ENCODE measurements around the gene GPRIN1.
"Not testable (repeated sequence)": the region's sequence is repeated elsewhere in the genome, so short reads cannot be mapped to it uniquely, and the experiment has no call there.

The GPRIN1 gene

DNA sequence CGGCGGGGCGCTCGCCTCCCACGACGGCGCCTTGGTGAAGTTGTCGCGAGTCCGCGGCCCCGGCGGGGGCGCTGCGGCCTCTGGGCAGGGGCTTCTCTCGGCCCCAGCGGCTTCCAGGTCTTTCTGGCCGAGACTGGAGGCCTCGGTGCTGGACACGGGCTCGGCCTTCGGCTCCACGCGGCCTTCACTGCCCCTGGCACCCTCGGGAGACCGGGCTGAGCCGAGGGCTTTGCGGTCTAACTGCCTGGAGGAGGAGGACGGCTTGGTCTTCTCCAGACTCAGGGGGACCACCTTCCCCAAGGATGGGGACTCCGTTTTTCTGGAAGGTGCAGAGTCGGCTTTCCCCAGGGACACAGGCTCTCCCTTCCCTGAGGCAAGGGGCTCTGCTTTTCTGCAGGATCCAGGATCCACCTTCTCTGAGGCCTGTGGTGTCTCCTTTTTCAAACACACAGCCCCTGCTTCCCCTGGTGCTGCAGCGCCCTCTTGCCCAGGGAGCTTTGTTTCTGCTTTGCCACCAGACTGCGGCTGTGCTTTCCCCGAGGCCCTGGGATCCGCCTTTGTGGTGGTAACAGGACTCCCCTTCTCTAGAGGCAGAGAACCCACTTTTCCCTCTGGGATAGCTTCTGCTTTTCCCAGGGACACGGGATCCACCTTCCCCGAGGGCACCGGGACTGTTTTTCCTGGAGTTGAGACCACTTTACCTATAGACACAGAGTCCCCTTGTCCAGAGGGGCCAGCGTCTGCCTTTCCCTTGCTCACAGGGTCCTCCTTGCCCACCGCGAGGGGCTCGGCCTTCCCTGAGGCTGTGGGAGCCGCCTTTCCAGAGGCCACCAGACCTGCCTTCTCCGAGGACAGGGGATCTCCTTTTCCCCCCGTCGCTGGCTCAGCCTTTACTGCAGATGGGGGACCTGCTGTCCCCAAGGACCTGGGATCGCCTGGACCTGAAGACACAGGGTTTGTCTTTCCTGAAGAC is 12.3 kb downstream of the GPRIN1 start:
- no peak for DNase-seq (ENCODE audit: low read depth)

DNA sequence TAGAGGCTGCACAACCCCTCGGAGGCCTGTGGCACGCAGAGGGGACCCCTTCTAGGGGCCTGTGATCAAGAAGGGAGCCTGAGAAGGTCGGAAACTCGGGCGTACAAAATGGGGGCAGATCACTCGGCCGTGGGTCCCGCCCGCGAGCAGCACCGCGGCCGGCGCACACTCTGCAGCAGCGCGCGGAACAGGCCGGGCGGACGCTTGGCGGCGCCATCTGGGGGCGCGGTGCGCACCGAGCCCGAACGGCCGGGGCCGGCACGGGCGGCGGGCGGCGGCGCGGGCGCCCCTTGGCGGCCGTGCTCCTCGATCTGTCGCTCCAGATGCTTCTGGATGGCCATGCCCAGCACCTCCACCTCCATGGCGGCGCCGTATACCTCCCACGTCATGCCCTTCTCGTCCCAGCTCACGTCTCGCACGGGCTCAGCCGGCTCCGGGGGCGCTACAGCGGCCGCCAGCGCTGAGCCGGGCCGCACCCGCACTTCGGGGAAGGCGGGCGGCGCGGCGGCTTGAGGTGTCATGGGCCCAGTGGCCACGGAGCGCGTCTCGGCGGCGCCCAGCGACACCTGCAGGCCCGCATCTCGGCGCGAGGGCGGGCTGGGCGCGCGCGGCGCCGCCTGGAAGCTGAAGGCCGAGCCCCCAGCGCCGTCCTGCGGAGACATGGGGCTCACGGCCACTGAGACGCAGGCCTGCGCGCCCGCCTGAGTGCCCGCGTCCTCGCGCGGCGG is 13.1 kb downstream of the GPRIN1 start:
- DNase-seq (ENCODE audit: low read depth): peak; percentile 62

DNA sequence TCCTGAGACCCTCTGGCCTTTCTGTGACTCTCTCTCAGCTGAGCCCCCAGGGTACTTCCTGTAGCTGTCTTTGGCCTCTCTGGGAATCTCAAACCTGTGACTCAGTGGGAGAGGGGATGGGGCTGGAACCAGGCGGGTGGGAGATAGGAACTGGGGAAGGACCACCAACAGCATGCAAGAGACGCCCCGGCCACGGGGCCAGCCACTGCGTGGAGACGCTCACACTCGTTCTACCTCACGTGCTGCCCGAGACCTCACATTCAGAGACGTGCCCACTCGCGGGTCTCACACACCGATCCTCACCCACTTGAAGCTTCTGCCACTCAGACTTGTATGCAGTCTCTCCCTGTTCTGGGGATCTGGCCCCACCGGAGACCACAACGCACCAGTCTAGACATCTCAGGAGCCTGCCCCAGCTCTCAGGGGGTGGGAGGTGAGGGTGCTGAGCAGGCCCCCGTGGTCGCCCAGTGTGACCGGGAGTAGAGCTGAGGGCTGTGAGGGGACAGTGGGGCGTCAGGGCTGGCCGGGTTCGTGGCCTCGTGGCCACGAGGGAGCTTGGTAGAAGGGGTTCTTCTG is 13.8 kb downstream of the GPRIN1 start:
- DNase-seq (ENCODE audit: low read depth): no peak

DNA sequence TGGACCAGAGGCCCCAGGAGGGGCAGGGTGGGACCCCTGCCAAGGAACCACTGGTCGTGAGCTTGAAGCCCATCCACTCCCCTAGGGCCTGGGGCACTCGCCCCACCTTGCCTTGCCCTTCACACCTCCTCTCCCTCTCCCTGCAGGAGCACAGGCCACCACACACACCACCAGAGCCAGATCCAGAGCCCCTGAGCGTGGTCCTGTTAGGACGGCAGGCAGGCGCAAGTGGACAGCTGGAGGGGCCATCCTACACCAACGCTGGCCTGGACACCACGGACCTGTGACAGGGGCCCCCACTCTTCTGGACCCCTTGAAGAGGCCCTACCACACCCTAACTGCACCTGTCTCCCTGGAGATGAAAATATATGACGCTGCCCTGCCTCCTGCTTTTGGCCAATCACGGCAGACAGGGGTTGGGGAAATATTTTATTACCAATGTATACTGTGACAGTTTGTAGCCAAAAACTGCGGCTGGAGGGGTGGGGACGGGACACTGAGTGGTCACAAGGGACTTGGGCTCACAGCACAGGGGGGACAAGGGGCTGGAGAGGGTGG is 14.5 kb downstream of the GPRIN1 start:
- DNase-seq (ENCODE audit: low read depth): no peak

DNA sequence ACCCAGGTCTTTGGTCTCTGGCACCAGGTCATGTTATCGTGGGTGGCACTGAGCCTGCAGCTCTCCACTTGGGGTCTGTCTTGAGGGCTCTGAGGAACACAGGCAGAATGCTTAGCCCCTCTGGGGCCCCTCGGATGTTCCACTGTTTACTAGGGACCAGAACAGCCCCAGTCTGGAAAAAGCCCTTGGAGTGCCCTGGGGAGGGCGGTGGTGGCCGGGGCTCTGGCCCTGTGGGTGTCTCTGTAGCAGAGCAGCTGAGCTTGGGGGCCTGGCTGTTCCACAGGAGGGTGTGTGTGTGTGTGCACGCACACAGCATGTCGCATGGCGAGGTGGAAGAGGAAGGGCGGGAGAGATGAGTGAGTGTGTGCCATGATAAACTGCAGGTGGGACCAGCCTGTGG is 15.4 kb downstream of the GPRIN1 start:
- DNase-seq (ENCODE audit: low read depth): no peak

DNA sequence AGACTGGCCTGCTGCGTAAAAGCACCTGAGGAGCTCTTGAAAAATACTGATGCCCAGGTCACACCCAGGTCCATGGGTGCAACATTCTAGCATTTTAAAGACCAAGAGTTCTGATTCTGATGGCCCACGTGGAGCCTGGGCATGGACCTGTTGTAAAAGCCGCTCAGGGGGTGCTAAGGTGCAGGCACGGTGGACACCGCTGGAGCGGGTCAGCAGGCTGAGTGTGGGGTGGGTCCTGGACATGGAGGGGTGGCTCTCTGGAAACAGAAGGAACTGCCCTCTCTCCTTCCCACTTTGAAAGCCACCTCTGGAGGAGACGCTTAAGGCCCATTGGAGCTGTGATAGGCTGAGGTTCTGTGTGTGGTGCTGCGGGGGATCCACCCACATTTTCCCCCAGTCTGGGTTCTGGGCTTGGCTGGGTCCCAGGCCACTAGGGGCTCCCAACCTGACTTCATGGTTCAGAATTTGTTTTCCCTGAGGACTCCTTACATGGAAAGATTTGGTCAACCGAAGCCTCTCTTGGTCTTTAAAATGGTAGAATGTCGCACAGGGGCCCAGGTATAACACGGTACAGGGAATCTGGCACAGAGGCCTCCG is 16.6 kb downstream of the GPRIN1 start:
- no peak for DNase-seq (ENCODE audit: low read depth)

DNA sequence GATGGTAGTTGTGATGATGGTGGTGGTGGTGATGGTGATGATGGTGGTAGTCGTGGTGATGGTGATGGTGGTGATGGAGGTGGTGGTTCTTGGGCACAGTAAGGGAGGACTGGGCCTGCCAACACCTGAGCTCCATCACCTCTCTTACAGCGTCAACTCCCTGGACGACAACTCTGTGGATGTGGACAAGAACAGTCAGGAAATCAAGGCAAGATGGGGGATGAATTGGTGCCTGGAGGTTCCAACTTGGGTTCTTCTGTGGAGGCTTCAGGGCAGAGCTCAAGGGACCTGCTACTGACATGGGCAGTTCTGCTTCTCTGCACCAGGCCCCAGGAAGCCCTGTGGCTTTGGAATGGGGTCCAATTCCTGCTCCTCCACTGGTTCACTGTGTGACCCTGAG is 17.4 kb downstream of the GPRIN1 start:
- no peak for DNase-seq (ENCODE audit: low read depth)

DNA sequence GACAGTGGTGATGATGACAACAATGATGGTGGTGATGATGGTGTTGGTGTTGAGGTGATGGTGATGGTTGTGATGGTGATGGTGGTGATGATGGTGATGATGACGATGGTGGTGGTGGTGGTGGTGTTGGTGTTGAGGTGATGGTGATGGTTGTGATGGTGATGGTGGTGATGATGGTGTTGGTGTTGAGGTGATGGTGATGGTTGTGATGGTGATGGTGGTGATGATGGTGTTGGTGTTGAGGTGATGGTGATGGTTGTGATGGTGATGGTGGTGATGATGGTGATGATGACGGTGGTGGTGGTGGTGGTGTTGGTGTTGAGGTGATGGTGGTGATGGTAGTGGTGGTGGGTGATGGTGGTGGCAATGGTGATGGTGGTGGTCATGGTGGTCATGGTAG is 18.3 kb downstream of the GPRIN1 start:
- DNase-seq (ENCODE audit: low read depth): not testable (repeated sequence)

DNA sequence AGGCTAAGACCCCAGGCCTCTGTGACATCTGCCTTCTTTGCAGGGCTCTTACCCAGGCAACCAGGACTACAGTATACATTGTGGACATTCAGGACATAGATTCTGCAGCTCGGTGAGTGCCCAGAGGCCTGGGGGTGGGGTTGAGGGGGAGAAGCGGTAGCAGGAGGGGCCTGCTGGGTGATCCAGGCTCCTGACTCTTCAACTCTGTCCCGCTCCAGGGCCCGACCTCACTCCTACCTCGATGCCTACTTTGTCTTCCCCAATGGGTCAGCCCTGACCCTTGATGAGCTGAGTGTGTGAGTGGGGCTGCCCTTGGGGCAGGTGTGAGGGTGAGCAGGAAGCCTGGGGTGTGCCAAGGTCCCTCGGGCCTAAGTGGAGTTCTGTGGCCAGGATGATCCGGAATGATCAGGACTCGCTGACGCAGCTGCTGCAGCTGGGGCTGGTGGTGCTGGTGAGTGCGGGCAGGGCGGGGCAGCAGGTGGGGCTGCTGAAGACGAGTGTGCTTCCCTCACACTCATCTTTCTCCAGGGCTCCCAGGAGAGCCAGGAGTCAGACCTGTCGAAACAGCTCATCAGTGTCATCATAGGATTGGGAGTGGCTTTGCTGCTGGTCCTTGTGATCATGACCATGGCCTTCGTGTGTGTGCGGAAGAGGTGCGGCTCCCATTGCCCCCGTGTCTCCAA is 19.8 kb downstream of the GPRIN1 start:
- DNase-seq (ENCODE audit: low read depth): no peak

DNA sequence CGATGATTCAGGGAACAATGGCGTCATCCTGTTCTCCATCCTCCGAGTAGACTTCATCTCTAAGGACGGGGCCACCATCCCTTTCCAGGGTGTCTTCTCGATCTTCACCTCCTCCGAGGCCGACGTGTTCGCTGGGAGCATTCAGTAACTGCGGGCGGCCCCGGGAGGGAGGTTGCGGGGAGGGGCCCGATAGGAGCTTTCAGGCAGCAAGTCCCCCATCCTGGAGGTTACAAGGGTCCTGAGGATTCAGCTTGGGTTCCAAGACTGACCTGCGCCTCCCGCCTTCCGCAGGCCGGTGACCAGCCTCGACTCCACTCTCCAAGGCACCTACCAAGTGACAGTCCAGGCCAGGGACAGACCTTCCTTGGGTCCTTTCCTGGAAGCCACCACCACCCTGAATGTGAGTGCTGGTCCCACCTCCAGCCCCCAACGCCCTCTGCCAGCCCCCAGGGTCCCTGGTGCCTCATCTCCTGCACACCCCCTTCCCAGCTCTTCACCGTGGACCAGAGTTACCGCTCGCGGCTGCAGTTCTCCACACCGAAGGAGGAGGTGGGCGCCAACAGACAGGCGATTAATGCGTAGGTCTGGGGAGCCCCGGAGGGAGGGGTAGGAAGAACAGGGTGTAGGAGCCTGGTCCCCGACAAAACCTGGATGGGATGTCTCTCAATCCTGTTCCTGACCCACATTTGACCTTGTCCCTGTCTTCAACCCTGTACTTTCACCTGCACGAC is 20.8 kb downstream of the GPRIN1 start:
- no peak for DNase-seq (ENCODE audit: low read depth)

DNA sequence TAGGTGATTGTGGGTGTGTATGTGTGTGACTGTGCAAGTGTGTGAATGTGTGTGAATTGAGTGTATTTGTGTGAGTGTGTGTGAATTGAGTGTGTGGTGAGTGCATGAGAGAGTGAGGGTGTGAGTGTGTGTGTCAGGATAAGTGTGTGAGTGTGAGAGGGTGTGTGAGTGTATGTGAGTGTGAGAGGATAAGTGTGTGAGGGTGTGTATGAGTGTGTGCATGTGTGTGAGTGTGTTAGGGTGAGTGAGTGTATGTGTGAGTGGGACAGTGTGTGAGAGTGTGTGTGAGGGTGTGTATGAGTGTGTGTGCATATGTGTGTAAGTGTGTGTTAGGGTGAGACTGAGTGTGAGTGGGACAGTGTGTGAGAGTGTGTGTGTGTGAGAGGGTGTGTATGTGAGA is 21.7 kb downstream of the GPRIN1 start:
- DNase-seq (ENCODE audit: low read depth): no peak

DNA sequence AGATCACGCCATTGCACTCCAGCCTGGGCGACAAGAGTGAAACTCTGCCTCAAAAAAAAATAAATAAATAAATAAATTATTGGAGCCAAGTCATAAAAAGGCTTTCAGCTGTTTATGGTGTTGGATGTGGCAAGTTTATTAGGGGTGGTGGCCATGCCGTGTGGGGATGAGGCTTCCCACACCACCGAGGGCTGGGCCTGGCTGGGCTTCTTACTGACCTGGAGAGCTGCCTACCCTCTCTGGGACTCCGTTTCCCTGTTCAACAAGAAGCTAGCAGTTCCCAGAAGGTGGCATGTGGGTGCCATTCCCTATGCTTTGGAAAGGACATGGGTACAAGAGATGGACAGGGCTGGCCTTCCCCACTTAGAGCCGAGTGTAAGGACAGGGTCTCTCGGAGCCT is 22.6 kb downstream of the GPRIN1 start:
- DNase-seq (ENCODE audit: low read depth): no peak

DNA sequence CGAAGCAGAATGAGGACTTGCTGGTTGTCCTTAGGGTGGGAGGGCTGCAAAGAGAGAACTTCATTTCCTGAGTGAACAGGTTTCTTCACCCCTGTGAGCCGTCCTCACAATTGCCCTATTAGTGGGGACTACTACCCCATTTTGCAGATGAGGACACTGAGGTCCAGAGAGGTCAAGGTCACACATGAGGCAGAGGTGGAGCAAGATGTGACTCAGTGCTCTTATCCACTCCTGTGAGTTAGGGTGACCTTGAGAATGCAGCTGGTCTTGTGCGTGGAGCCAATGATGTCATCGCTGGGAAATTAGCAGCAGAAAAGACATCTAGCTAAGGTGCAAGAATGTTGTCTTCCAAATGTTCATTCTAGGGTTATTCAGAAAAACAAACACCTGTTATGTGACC is 26.9 kb downstream of the GPRIN1 start:
- no peak for DNase-seq (ENCODE audit: low read depth)

DNA sequence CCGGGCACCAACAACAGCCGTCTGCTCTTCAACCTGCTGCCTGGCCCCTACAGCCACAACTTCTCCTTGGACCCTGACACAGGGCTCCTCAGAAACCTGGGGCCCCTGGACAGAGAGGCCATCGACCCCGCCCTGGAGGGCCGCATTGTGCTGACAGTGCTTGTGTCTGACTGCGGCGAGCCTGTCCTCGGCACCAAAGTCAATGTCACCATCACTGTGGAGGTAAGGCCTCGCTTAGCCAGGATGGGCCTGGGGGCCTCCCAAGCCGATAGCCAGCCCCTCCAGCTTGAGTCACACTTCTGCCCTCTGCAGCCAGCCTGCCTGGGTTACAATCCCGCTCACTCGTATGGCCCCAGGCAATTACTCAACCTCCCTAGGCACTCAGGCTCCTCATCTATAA is 28.6 kb downstream of the GPRIN1 start:
- DNase-seq (ENCODE audit: low read depth): no peak

DNA sequence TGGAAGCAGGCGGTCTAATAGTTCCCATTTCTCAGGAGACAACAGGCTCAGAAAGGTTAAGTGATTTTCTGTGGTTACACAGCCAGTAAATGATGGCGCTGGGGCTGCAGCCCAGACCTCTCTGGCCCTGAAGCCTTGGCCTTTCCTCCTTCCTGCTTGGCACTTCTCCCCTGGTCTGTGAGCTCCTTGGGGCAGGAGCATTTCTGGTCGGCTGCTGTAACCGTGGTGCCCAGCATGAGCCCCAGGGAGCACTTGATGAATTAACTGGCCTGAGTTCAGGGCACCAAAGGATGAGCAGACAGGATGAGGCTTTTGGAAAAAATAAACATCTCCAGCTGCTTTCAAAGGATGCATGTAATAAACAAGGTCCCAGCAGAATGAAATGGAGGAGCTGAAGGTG is 30.6 kb downstream of the GPRIN1 start:
- no peak for DNase-seq (ENCODE audit: low read depth)

DNA sequence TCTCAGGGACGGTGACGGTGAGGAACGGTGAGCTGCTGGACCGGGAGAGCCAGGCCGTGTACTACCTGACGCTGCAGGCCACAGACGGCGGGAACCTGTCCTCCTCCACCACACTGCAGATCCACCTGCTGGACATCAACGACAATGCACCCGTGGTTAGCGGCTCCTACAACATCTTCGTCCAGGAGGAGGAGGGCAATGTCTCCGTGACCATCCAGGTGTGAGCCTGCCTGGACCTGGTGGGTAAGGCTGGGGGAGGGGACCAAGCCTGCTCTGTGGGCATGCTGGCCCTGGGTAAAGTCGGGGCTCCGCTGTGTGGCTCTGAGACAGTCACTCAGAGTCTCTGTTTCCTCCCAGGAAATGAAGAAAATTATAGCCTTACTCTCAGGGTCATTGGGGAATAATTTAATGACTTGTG is 31.6 kb downstream of the GPRIN1 start:
- DNase-seq (ENCODE audit: low read depth): peak; percentile 19

DNA sequence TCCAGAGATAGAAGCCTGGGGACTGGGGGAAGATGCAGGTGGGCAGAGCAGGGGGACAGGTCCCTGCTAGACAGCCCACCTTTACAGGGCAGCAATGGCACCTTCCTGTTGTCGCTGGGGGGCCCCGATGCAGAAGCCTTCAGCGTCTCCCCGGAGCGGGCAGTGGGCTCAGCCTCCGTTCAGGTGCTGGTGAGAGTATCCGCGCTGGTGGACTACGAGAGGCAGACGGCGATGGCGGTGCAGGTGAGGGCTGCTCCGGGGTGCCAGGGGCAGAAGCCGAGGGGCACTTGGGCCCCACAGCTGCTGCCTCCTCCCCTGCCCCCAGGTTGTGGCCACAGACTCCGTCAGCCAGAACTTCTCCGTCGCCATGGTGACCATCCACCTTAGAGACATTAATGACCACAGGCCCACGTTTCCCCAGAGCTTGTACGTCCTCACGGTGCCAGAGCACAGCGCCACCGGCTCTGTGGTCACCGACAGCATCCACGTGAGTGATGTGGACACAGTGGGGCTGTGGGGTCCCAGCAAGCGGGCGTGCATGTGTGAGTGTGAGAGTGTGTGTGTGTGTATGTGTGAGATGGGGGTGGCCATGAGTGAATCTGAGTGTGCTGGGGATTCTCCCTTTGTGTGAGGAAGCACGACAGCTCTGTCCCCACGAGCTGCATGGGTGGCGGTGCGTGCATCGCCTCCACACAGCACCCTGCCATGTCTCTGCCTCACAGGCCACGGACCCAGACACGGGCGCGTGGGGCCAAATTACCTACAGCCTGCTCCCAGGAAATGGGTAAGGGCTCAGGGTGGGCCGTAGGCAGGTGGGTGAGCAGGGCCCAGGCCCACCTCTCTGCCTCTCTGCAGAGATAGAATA is 32.4 kb downstream of the GPRIN1 start:
- DNase-seq (ENCODE audit: low read depth): no peak

DNA sequence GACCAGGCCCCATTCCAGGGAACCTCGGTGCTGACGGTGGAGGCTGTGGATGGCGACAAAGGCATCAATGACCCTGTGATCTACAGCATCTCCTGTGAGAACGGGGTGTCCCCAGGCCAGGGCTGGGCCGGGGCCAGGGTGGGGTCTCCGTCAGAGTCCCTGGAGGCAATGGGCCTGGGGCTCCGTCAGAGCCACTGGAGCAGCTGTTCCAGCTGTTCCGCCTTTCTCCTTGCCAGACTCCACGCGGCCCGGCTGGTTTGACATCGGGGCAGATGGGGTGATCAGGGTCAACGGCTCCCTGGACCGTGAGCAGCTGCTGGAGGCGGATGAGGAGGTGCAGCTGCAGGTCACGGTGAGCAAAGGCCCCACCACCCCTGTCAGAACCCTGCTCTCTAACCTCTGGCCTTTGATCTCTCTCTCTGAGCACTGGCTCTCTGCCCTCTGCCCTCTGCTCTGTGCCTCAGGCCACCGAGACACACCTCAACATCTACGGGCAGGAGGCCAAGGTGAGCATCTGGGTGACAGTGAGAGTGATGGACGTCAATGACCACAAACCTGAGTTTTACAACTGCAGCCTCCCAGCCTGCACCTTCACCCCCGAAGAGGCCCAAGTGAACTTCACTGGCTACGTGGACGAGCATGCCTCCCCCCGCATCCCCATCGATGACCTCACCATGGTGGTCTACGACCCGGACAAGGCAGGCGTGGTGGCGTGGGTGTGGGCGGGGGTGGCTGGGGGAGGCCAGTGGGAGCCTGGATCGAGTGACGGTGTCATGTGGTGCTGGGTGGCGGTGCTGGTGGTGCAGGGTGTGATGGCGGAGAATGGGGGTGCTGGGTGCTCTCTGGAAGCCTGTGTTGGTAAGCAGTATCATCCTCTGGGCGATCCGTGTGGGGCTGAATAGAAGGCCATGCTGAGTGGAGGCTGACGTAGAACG is 34.2 kb downstream of the GPRIN1 start:
- no peak for DNase-seq (ENCODE audit: low read depth)

DNA sequence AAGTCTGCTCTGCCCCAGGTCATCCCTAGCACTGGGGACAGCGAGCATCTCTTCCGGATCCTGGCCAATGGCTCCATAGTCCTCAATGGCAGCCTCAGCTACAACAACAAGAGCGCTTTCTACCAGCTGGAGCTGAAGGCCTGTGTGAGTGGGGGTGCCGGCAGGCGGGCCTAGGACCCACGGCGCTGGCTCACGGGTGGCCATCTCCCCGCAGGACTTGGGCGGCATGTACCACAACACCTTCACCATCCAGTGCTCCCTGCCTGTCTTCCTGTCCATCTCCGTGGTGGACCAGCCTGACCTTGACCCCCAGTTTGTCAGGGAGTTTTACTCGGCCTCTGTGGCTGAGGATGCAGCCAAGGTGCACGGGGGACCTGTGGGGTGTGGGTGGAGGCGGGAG is 34.9 kb downstream of the GPRIN1 start:
- DNase-seq (ENCODE audit: low read depth): no peak

All from activated T-helper 1 cell treated with Interleukin-2 at 50 U/mL for 16 hours (primary cell).